ENCODE results near the gene BCL11B.
"Not testable (repeated sequence)": the region's sequence is repeated elsewhere in the genome, so short reads cannot be mapped to it uniquely, and the experiment has no call there.

The BCL11B gene

GRCh38 chr14:99242238-99242637 is 29.8 kb downstream of the BCL11B start:
- in situ Hi-C loops (cut with MboI; ENCODE audit: low sequenced_read_pairs), result no loop called here

- in situ Hi-C loops (cut with MboI; ENCODE audit: low sequenced_read_pairs), result no loop called here
These were observed 30.5 kb downstream of the BCL11B start for GRCh38 chr14:99241325-99242010.

GRCh38 chr14:99240627-99241324 is 31.2 kb downstream of the BCL11B start:
- in situ Hi-C loops (cut with MboI; ENCODE audit: low sequenced_read_pairs), result no loop called here

- in situ Hi-C loops (cut with MboI; ENCODE audit: low sequenced_read_pairs), result no loop called here
These were observed 32.3 kb downstream of the BCL11B start for GRCh38 chr14:99239661-99240092.

GRCh38 chr14:99238216-99238615 is 33.8 kb downstream of the BCL11B start:
- in situ Hi-C loops (cut with MboI; ENCODE audit: low sequenced_read_pairs), result no loop called here

- in situ Hi-C loops (cut with MboI; ENCODE audit: low sequenced_read_pairs), result no loop called here
These were observed 34.7 kb downstream of the BCL11B start for GRCh38 chr14:99237288-99237687.

GRCh38 chr14:99236386-99237138 is 35.4 kb downstream of the BCL11B start:
- in situ Hi-C loops (cut with MboI; ENCODE audit: low sequenced_read_pairs), result no loop called here

- in situ Hi-C loops (cut with MboI; ENCODE audit: low sequenced_read_pairs), result no loop called here
These were observed 36.2 kb downstream of the BCL11B start for GRCh38 chr14:99235582-99236320.

- in situ Hi-C loops (cut with MboI; ENCODE audit: low sequenced_read_pairs), result no loop called here
These were observed 36.9 kb downstream of the BCL11B start for GRCh38 chr14:99234961-99235571.

GRCh38 chr14:99234355-99234754 is 37.6 kb downstream of the BCL11B start:
- in situ Hi-C loops (cut with MboI; ENCODE audit: low sequenced_read_pairs), result no loop called here

- in situ Hi-C loops (cut with MboI; ENCODE audit: low sequenced_read_pairs), result no loop called here
These were observed 38.6 kb downstream of the BCL11B start for GRCh38 chr14:99233222-99234035.

- in situ Hi-C loops (cut with MboI; ENCODE audit: low sequenced_read_pairs), result no loop called here
These were observed 39.2 kb downstream of the BCL11B start for GRCh38 chr14:99232714-99233214.

GRCh38 chr14:99231850-99232713 is 39.9 kb downstream of the BCL11B start:
- in situ Hi-C loops (cut with MboI; ENCODE audit: low sequenced_read_pairs), result no loop called here

GRCh38 chr14:99231161-99231849 is 40.7 kb downstream of the BCL11B start:
- in situ Hi-C loops (cut with MboI; ENCODE audit: low sequenced_read_pairs), result no loop called here

GRCh38 chr14:99230208-99231151 is 41.5 kb downstream of the BCL11B start:
- in situ Hi-C loops (cut with MboI; ENCODE audit: low sequenced_read_pairs), result no loop called here

- in situ Hi-C loops (cut with MboI; ENCODE audit: low sequenced_read_pairs), result no loop called here
These were observed 42.3 kb downstream of the BCL11B start for GRCh38 chr14:99229654-99230207.

GRCh38 chr14:99228760-99229159 is 43.2 kb downstream of the BCL11B start:
- in situ Hi-C loops (cut with MboI; ENCODE audit: low sequenced_read_pairs), result not testable (repeated sequence)

Data from hTERT RPE-1 (cell line).